K562 (cell line): ENCODE measurements around the gene ANO3. TPM values are rescaled to one million over a fixed set of nuclear protein-coding genes. Genes with fewer than 3 reads are reported as not detected.

Experiments
- ATAC-seq: fragments of 200-7000 bp; cut with Tn5 transposase; 3 replicates; pipeline ENCODE4 v1.9.1; 2020; ENCODE audit warnings: moderate library complexity
- BruUV-seq: library from RNA; stranded (reverse); fragments of 400-500 nt; replicated peaks from 2 replicates; lab custom pipeline; 2021; lab: Mats Ljungman, UMichigan
- CTCF ChIA-PET: fragments of 300-600 bp; formaldehyde crosslinking; extraction: SDS; loops from one replicate; lab custom pipeline; 2021; ENCODE audit warnings: low intra/inter-chr PET ratio; lab: Yijun Ruan, JAX
- POLR2A ChIA-PET: fragments of 300-600, 350-650 bp; sonication (Branson Sonifier 250); formaldehyde crosslinking; extraction: SDS; loops from one replicate; lab custom pipeline; 2021; ENCODE audit warnings: antibody characterized with exemption, inconsistent platforms; lab: Yijun Ruan, JAX
- DNase-seq, 4 experiments: peaks; one replicate each; pipeline versions ENCODE4 v3.0.0 to v3.0.0-alpha.2; 2011 to 2018; ENCODE audit warnings: low spot score in 3 of 4, mixed read lengths in 3 of 4; ENCODE audit errors: extremely low read depth in 1 of 4
- FAIRE-seq: peaks from 2 replicates; lab custom pipeline; 2011; peaks lifted over from hg19 to GRCh38; lab: Jason Lieb, UNC
- H2AFZ ChIP-seq: 2 replicates; pipeline ENCODE4 v1.6.0; 2011; ENCODE audit warnings: low read depth, low read length, control low read depth, inconsistent platforms
- H3K27ac ChIP-seq: fragments of 200-600 bp; 3 replicates; pipeline ENCODE4 v1.8.0; 2011; ENCODE audit warnings: low read depth, mild to moderate bottlenecking, control low read depth, inconsistent platforms, low read length, moderate library complexity, mixed read lengths; ENCODE audit errors: extremely low read depth
- H3K27me3 ChIP-seq, 2 experiments: fragments of 300-600 bp in 1 of 2; 2 replicates in 1 of 2; 3 replicates in 1 of 2; pipeline versions ENCODE4 v1.6.0 to v1.8.0; 2011; ENCODE audit warnings: inconsistent platforms in 2 of 2, low read length in 2 of 2, mild to moderate bottlenecking in 1 of 2, mixed read lengths in 1 of 2, moderate library complexity in 1 of 2; ENCODE audit not compliant: control insufficient read depth in 2 of 2, insufficient read depth in 2 of 2
- H3K36me3 ChIP-seq: fragments of 300-600 bp; 3 replicates; pipeline ENCODE4 v1.8.0; 2011; ENCODE audit warnings: mild to moderate bottlenecking, low read length, inconsistent platforms; ENCODE audit not compliant: control insufficient read depth, insufficient read depth
- H3K4me1 ChIP-seq, 2 experiments: fragments of 200-600 bp in 1 of 2; replicated peaks in 1 of 2; 2 replicates in 1 of 2; 3 replicates in 1 of 2; pipeline versions ENCODE4 v1.5.1 to v1.8.0; 2011; ENCODE audit warnings: inconsistent platforms in 2 of 2, low read length in 2 of 2, mild to moderate bottlenecking in 1 of 2, mixed read lengths in 1 of 2, moderate library complexity in 1 of 2; ENCODE audit not compliant: control insufficient read depth in 2 of 2, insufficient read depth in 2 of 2
- H3K4me2 ChIP-seq: 2 replicates; pipeline ENCODE4 v1.6.1; 2011; ENCODE audit warnings: low read length, control low read depth, inconsistent platforms, mixed read lengths; ENCODE audit not compliant: insufficient read depth
- H3K4me3 ChIP-seq: fragments of 200-600 bp; sonication (generic), shearing (Covaris generic); 2 replicates; pipeline ENCODE4 v1.5.1; 2016; ENCODE audit warnings: control low read depth, inconsistent platforms
- H3K79me2 ChIP-seq: fragments of 200-600 bp; 3 replicates; pipeline ENCODE4 v1.8.0; 2011; ENCODE audit warnings: low read length, inconsistent platforms; ENCODE audit not compliant: control insufficient read depth, insufficient read depth
- H3K9ac ChIP-seq, 2 experiments: 2 replicates each; pipeline versions ENCODE4 v1.6.0 to v1.6.1; 2011; ENCODE audit warnings: low read depth in 2 of 2, low read length in 2 of 2, control low read depth in 1 of 2, inconsistent platforms in 1 of 2, mild to moderate bottlenecking in 1 of 2, mixed read lengths in 1 of 2; ENCODE audit not compliant: insufficient read depth in 1 of 2
- H3K9me1 ChIP-seq: one replicate; pipeline ENCODE4 v1.6.0; 2011; ENCODE audit warnings: inconsistent platforms, mild to moderate bottlenecking, low read length, moderate library complexity; ENCODE audit not compliant: control insufficient read depth, insufficient read depth
- H3K9me3 ChIP-seq: replicated peaks from 2 replicates; pipeline ENCODE4 v1.5.1; 2011; ENCODE audit warnings: low read depth, low read length, inconsistent platforms; ENCODE audit not compliant: control insufficient read depth, insufficient read depth
- H4K20me1 ChIP-seq: replicated peaks from 2 replicates; pipeline ENCODE4 v1.6.1; 2011; ENCODE audit warnings: low read length, inconsistent platforms, mixed read lengths; ENCODE audit not compliant: control insufficient read depth, insufficient read depth
- ARHGAP35 ChIP-seq: fragments of 450-650 bp; IDR thresholded peaks from 2 replicates; pipeline ENCODE4 v1.6.1; 2018; ENCODE audit not compliant: partially characterized antibody
- ARNT ChIP-seq, 2 experiments: fragments of 450-650 bp; IDR thresholded peaks; 2 replicates each; pipeline ENCODE4 v1.6.1; 2016; ENCODE audit warnings: mild to moderate bottlenecking in 1 of 2
- BRD4 ChIP-seq: fragments of 200-600 bp; sonication (generic); IDR thresholded peaks from 2 replicates; pipeline ENCODE4 v1.6.1; 2017; ENCODE audit warnings: inconsistent platforms
- CBX2 ChIP-seq: fragments of 200-600 bp; sonication (generic); IDR thresholded peaks from one replicate; pipeline ENCODE4 v1.6.1; 2012; ENCODE audit warnings: mild to moderate bottlenecking, low read length, inconsistent platforms; ENCODE audit not compliant: insufficient read depth, poor library complexity, severe bottlenecking
- CEBPB ChIP-seq: fragments of 450-650 bp; IDR thresholded peaks from 2 replicates; pipeline ENCODE4 v1.6.1; 2016; ENCODE audit warnings: missing genetic modification characterization, missing compliant biosample characterization
- HDAC2 ChIP-seq: fragments of 450-650 bp; IDR thresholded peaks from 2 replicates; pipeline ENCODE4 v1.6.1; 2016; ENCODE audit warnings: mild to moderate bottlenecking
- HDAC8 ChIP-seq: fragments of 450-650 bp; IDR thresholded peaks from 2 replicates; pipeline ENCODE4 v1.6.1; 2016; ENCODE audit warnings: mild to moderate bottlenecking, missing genetic modification characterization, moderate library complexity, missing compliant biosample characterization
- IRF2 ChIP-seq: sonication (generic); formaldehyde crosslinking; IDR thresholded peaks from 2 replicates; pipeline ENCODE4 v1.8.1; 2022; ENCODE audit warnings: mild to moderate bottlenecking, missing genetic modification reagents
- KDM4B ChIP-seq, 2 experiments: fragments of 450-650 bp in 1 of 2; sonication (generic) in 1 of 2; IDR thresholded peaks; 2 replicates each; pipeline ENCODE4 v1.6.1; 2016 to 2017; ENCODE audit warnings: borderline replicate concordance in 2 of 2, antibody characterized with exemption in 1 of 2, low read depth in 1 of 2, mild to moderate bottlenecking in 1 of 2
- KLF13 ChIP-seq: fragments of 450-650 bp; IDR thresholded peaks from 2 replicates; pipeline ENCODE4 v1.6.1; 2016; ENCODE audit warnings: missing genetic modification characterization, low read depth, mild to moderate bottlenecking, missing compliant biosample characterization, moderate library complexity, borderline replicate concordance
- L3MBTL2 ChIP-seq: fragments of 450-650 bp; IDR thresholded peaks from 2 replicates; pipeline ENCODE4 v1.6.1; 2016; ENCODE audit warnings: mild to moderate bottlenecking, moderate library complexity
- POLR2G ChIP-seq: fragments of 200-400 bp; formaldehyde crosslinking; IDR thresholded peaks from 2 replicates; pipeline ENCODE4 v1.6.1; 2017; ENCODE audit warnings: low read depth, mild to moderate bottlenecking, antibody characterized with exemption, low read length, moderate library complexity
- RBM22 ChIP-seq: fragments of 200-400 bp; formaldehyde crosslinking; IDR thresholded peaks from 2 replicates; pipeline ENCODE4 v1.6.1; 2018; ENCODE audit warnings: low read length, low read depth; ENCODE audit not compliant: poor library complexity, severe bottlenecking
- SMAD4 ChIP-seq: fragments of 250-450 bp; sonication (Bioruptor Pico); conservative IDR thresholded peaks from 2 replicates; pipeline ENCODE4 v1.8.0; 2021; ENCODE audit warnings: inconsistent platforms, mild to moderate bottlenecking, moderate library complexity
- SP2 ChIP-seq: IDR thresholded peaks from 2 replicates; pipeline ENCODE4 v1.6.1; 2011; ENCODE audit warnings: mild to moderate bottlenecking, low read depth, low read length, moderate library complexity; ENCODE audit not compliant: poor library complexity, severe bottlenecking; ENCODE audit errors: extremely low read depth
- in situ Hi-C: fragments of 300-500 bp; cut with MboI; formaldehyde crosslinking; loops from 4 replicates; pipeline ENCODE4 v1.15.0; 2018; ENCODE audit warnings: inconsistent platforms, mixed read lengths
- intact Hi-C: fragments of 100-400 bp; cut with micrococcal nuclease; formaldehyde crosslinking; loops from 2 replicates; pipeline ENCODE4 v1.14.2; 2022
- polyA plus RNA-seq, 8 experiments: library from polyadenylated mRNA; depleted of rRNA in 4 of 8; stranded (reverse) in 5 of 8; unstranded in 3 of 8; fragments of >200 nt; fragmentation: Nextera tagmentation in 2 of 8; fragmentation: Illumina TruSeq in 1 of 8; extraction: Ambion mirVana in 2 of 8; extraction: Trizol in 1 of 8; gene quantifications; 2 replicates each; pipeline versions ENCODE4 v1.2.1 to v1.2.3, GENCODE V29; 2011 to 2014; ENCODE audit warnings: inconsistent platforms in 1 of 8, missing spikeins in 1 of 8
- total RNA-seq, 7 experiments: library from RNA; depleted of rRNA in 6 of 7; stranded (reverse); fragments of >200 nt in 6 of 7; fragmentation: Illumina TruSeq in 2 of 7; extraction: Trizol in 2 of 7; gene quantifications; 2 replicates each; pipeline versions ENCODE4 v1.2.1 to v1.2.3, GENCODE V29; 2011 to 2021; ENCODE audit warnings: low replicate concordance in 1 of 7

ANO3 gene
- total and polyA plus RNA-seq, 9 of the 15 experiments (the other 6 are each of a cell fraction or from before 2014, with no cell fraction given) = 0.01 to 0.13 (median 0.04) TPM; not detected in 1

GRCh38 chr11:26321516-26321915 is 10.4 kb upstream of the ANO3 start:
- DNase-seq (no peak), ATAC-seq (no peak), FAIRE-seq (no peak)
- H3K9ac ChIP-seq = no peak overlapping the region
- H3K27ac ChIP-seq = no peak overlapping the region
- no peak overlapping the region for H3K4me3 ChIP-seq
- no peaks in the 10 kb centered on the region for H4K20me1 ChIP-seq
- intact Hi-C loops = no loop called here
- ChIA-PET CTCF (no interaction called here), POLR2A (no interaction called here)
- H3K9me3 ChIP-seq = no peaks in the 10 kb centered on the region
- H2AFZ ChIP-seq = no peak overlapping the region
- H3K36me3 ChIP-seq = no peaks in the 10 kb centered on the region
- no peaks in the 10 kb centered on the region for H3K4me1 ChIP-seq
- in situ Hi-C loops = no loop called here
- no peaks in the 10 kb centered on the region for H3K27me3 ChIP-seq
- H3K4me2 ChIP-seq = no peak overlapping the region
- no peaks in the 10 kb centered on the region for H3K79me2 ChIP-seq
- H3K9me1 ChIP-seq = no peaks in the 10 kb centered on the region
- BruUV-seq = no TSS peak
- TF ChIP-seq KLF13 (tag) (no peak), POLR2G (no peak), HDAC8 (tag) (no peak), ARHGAP35 (no peak), SMAD4 (CRISPR knock-in tag) (no peak), L3MBTL2 (no peak), RBM22 (no peak), SP2 (no peak), CBX2 (no peak), IRF2 (CRISPR knock-in tag) (no peak), CEBPB (tag) (no peak), BRD4 (no peak), ARNT (IDR thresholded peaks at IDR 0.05) (no peak), KDM4B (IDR thresholded peaks at IDR 0.05; ENCODE audit: borderline replicate concordance in 2 of 2, low read depth in 1 of 2) (no peak), HDAC2 (no peak)
